OCI-LY3 (cell line): ENCODE measurements around the gene CIT.

ENCODE experiments used
- EZH2phosphoT487 ChIP-seq: fragments of 200-600 bp; shearing (Covaris generic); IDR thresholded peaks from 2 replicates; pipeline ENCODE4 v1.6.1; 2018; ENCODE audit warnings: antibody characterized with exemption, mixed run types, low read depth
- TF ChIP-seq, protein P1 (sequence below): fragments of 200-600, 300-600 bp; sonication (generic); IDR thresholded peaks from 2 replicates; pipeline ENCODE4 v1.5.1; 2014; ENCODE audit warnings: antibody characterized with exemption, low read length, low read depth

DNA sequence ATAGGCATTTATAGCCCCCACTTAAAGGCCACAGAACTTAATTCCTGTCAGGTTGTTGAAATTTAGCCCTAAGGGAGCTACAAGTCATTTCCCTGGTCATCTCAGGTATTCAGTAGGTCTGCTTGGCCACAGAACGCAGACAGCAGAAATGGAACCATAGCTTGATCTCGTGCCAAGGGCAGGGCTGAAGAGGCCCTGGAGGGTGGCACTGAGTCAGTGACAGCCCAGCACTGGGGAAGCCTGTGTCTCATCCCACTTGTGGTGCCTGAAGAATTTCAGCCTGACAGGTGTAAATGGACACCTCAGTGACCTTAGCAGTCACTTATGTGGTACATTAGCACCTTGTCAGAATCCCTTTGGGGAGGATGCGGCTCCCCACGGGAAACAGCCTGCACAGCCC, 202.6 kb downstream of the CIT start:
- TF ChIP-seq, protein P1, sequence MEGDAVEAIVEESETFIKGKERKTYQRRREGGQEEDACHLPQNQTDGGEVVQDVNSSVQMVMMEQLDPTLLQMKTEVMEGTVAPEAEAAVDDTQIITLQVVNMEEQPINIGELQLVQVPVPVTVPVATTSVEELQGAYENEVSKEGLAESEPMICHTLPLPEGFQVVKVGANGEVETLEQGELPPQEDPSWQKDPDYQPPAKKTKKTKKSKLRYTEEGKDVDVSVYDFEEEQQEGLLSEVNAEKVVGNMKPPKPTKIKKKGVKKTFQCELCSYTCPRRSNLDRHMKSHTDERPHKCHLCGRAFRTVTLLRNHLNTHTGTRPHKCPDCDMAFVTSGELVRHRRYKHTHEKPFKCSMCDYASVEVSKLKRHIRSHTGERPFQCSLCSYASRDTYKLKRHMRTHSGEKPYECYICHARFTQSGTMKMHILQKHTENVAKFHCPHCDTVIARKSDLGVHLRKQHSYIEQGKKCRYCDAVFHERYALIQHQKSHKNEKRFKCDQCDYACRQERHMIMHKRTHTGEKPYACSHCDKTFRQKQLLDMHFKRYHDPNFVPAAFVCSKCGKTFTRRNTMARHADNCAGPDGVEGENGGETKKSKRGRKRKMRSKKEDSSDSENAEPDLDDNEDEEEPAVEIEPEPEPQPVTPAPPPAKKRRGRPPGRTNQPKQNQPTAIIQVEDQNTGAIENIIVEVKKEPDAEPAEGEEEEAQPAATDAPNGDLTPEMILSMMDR = no peak
- no peak for TF ChIP-seq EZH2phosphoT487
